Stomach smooth muscle (tissue), 2 donors: Measurements from ENCODE around the gene CDHR4.
"Not testable (repeated sequence)": the region's sequence is repeated elsewhere in the genome, so short reads cannot be mapped to it uniquely, and the experiment has no call there.

Source experiments
- H3K27ac ChIP-seq: one replicate; pipeline ENCODE4 v1.7.0; 2013; ENCODE audit warnings: mild to moderate bottlenecking, low read length, inconsistent platforms
- H3K27me3 ChIP-seq, 2 donors: one replicate each; pipeline ENCODE4 v1.7.0; 2013; ENCODE audit warnings: low read length in 2 of 2; ENCODE audit not compliant: insufficient read depth in 2 of 2, control insufficient read depth in 1 of 2
- H3K36me3 ChIP-seq, 2 donors: one replicate each; pipeline ENCODE4 v1.7.0; 2013; ENCODE audit warnings: low read length in 2 of 2; ENCODE audit not compliant: control insufficient read depth in 2 of 2, insufficient read depth in 2 of 2
- H3K4me1 ChIP-seq: one replicate; pipeline ENCODE4 v1.7.0; 2013; ENCODE audit warnings: low read length; ENCODE audit not compliant: control insufficient read depth, insufficient read depth
- H3K4me3 ChIP-seq, 2 donors: one replicate each; pipeline ENCODE4 v1.7.0; 2013; ENCODE audit warnings: low read length in 2 of 2
- H3K9ac ChIP-seq, 2 donors: one replicate each; pipeline ENCODE4 v1.7.0; 2013; ENCODE audit warnings: low read length in 2 of 2, mild to moderate bottlenecking in 1 of 2
- H3K9me3 ChIP-seq, 2 donors: one replicate each; pipeline ENCODE4 v1.7.0; 2013; ENCODE audit warnings: low read length in 2 of 2; ENCODE audit not compliant: control insufficient read depth in 2 of 2
- donor health status: healthy.
- donor health status: Pancreatic carcinoma.

CDHR4 gene

DNA sequence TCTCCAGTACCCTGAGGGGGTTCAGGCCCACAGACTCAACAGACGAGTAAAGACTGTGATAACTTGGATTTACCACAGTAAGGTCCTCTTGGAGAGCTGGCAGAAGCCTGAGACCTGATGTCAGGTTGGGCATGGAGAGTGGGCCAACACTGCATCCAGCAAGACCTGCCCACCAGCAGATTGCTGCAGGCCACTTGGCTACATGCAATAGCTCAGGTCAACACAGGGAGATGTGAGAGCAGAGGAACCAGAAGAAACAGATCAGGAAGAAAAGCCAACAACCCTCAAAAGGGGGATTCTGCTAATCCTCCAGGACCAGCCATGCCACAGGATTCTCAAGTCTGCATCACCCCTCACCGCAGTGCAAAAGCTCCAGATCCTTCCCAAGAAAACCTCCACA, 11.6 kb downstream of the CDHR4 start:
- Histone ChIP-seq H3K4me1 (peaks cover 28% of the 10 kb centered on the region), H3K36me3 (no peaks in the 10 kb centered on the region), H3K9me3 (no peaks in the 10 kb centered on the region), H3K4me3 (no peak overlapping the region), H3K9ac (no peak overlapping the region), H3K27ac (no peak overlapping the region), H3K27me3 (no peaks in the 10 kb centered on the region)

GRCh38 chr3:49787536-49787935, 12.1 kb downstream of the CDHR4 start:
- Histone ChIP-seq H3K9me3 (no peaks in the 10 kb centered on the region), H3K36me3 (no peaks in the 10 kb centered on the region), H3K27ac (no peak overlapping the region), H3K27me3 (no peaks in the 10 kb centered on the region), H3K4me1 (peaks cover 28% of the 10 kb centered on the region), H3K9ac (no peak overlapping the region), H3K4me3 (no peak overlapping the region)

DNA sequence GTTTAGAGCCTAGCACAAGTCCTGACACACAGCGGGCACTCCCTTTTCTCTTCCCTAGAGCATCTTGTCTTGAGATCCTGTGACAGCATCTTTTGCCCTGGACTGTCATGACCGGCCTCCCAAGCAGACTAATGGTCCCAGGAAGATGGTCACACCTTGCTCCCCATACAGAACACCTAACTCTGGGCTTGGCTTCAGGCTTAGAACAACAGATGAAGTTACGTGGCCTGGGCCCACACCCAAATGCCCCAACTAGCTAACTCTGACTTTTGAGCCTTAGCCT, 12.6 kb downstream of the CDHR4 start:
- no peaks in the 10 kb centered on the region for H3K27me3 ChIP-seq
- peak overlapping the region; percentile 82 to 90 for H3K9ac ChIP-seq
- H3K9me3 ChIP-seq = no peaks in the 10 kb centered on the region
- H3K27ac ChIP-seq = peak overlapping the region; percentile 87
- no peaks in the 10 kb centered on the region for H3K36me3 ChIP-seq
- H3K4me3 ChIP-seq = peak overlapping the region; percentile 51 to 76
- peaks cover 28% of the 10 kb centered on the region for H3K4me1 ChIP-seq

DNA sequence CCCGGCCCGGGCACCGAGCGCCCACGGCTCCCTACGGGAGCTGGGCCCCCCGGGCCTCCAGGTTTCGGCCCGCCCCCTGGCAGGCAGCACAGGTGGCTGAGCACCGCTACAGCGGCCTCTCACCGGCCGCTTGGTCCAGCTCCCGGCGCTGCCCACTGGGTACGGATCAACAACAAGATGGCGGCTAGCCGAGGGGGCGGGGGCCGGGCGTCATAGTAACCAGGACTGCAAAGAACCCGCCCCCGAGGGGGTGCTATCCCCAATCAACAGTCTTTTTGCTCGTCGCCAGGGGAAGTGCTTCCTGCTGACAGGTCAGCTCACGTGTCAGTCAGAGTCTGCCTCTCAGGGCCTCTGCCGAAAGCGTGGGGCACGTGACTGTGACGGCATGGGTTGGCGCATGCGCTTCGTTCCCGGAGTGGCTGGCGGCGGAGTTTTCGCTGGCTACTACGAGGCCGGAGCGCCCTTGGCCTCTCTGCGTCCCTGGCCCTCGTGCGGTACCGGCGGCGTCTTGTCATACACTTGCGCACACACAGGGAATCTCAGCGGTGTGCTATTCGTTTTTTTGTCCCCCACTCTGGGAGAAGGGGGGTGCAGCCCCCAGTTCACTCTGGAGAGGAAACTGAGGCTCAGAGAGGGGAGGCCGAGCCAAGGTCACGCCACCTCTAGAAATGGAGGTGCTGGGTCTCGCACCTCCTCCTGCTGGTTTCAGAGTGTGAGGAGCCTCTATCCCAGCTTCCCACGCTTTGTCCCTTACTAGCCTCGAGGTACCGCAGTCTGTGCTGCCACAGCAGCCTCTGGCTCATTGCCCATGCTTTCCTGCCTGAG, 13.1 kb downstream of the CDHR4 start, which contains the start of gene IP6K1:
Gene IP6K1, minus strand, starts transcription at position 186 of the 825 bp plus-strand sequence. CDS start 38,502 bp downstream, outside the sequence.
- H3K9me3 ChIP-seq = no peaks in the 10 kb centered on the region
- peaks cover under 1% of the 10 kb centered on the region in 2 donors for H3K36me3 ChIP-seq
- H3K27me3 ChIP-seq = no peaks in the 10 kb centered on the region
- H3K27ac ChIP-seq = peak within 1 kb of the TSS; percentile 87
- peaks cover 29% of the 10 kb centered on the region for H3K4me1 ChIP-seq
- H3K9ac ChIP-seq = peak within 1 kb of the TSS; percentile 91 to 94
- peak within 1 kb of the TSS; percentile 95 to 97 for H3K4me3 ChIP-seq

DNA sequence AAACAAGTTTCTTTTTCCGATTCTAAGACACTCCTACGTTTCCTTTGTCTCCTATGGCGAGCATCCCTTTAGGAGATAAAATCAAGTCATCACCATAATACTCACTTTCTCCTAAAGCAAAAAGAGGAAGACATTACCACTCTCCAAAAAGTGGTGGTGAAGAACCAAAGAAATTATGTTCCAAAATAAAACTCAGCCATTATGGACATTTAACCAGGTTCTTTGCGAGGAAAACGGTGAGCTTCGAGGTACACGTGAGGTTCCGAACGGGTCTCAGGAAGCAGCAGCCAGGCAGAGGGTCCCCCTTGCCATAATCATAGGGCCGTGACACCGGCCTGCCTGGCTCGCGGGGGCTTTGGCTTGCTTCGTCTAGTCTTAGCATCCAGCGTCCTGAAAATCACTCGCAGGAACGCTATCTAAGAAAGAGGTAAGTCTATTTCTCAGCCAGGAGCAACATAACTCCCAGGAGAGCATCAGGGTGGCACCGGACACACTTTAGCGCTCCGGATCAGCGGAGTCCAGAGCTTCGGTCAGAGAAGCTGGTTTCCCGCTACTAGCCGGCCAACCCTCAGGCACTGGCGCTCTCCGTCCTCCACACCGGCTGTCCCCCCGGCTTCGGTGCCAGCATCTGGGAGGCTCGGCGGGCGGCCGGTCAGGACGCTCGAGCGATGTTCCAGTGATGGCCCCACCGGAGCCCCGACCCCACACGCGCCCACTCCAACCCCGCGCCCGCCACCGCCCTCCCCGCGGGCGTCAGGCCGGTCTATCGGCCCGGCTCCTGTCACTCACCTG, 13.9 kb downstream of the CDHR4 start:
- Histone ChIP-seq H3K4me1 (peaks cover 33% of the 10 kb centered on the region), H3K9ac (peak overlapping the region; percentile 91 to 94), H3K27me3 (no peaks in the 10 kb centered on the region), H3K9me3 (no peaks in the 10 kb centered on the region), H3K4me3 (peak overlapping the region; percentile 95 to 97), H3K27ac (peak overlapping the region; percentile 87), H3K36me3 (peaks cover 3 to 4% of the 10 kb centered on the region in 2 donors)

DNA sequence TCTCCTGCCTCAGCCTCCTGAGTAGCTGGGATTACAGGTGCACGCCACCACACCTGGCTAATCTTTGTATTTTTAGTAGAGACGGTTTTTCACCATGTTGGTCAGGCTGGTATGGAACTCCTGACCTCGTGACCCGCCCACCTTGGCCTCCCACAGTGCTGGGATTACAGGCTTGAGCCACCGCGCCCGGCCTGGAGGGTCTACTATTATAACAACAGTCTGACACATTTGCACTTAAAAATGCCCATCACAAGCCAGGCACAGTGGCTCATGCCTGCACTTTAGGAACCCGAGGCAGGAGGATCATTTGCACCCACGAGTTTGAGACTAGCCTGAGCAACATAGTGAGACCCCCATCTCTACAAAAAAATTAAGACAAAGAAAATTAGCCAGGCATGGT, 17.4 kb downstream of the CDHR4 start:
- H3K4me1 ChIP-seq = peaks cover 36% of the 10 kb centered on the region
- not testable (repeated sequence) for H3K27ac ChIP-seq

DNA sequence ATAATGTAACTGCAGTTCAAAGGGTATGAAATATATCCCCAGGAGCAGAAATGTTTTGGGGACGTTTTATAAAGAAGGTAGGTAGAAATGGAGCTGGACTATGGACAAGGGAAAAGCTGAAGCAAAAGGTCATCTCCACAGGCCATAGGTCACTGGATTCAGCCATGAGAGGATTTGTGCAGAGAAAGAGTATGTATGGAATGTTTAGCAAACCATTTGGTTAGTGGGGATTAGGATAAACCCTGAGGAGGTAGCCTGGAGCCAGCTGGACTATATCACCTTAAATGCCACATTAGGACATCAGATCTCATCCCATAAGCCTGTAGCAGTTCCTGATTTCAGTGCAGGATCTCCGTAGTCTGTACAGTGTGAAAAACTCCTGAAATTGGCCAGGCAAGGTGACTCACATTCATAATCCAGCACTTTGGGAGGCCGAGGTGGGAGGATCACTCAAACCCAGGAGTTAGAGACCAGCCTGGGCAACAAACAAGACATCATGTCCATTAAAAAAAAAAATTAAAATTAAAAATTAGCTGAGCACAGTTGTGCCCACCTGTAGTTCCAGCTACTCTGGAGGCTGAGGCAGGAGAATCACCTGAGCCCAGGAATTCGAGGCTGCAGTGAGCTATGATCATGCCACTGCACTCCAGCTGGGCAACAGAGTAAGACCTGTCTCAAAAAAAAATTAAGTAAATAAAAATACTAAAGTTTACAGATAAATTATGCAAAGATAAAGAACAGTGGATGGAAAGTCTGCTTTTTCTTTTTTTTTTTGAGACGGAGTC, 18.1 kb downstream of the CDHR4 start:
- Histone ChIP-seq H3K4me3 (no peak overlapping the region), H3K9ac (no peak overlapping the region)

More for the DNA sequence above, 17.4 kb downstream of the CDHR4 start:
- H3K36me3 ChIP-seq, H3K4me3 ChIP-seq, H3K9ac ChIP-seq, H3K9me3 ChIP-seq, H3K27me3 ChIP-seq: not testable (repeated sequence)

DNA sequence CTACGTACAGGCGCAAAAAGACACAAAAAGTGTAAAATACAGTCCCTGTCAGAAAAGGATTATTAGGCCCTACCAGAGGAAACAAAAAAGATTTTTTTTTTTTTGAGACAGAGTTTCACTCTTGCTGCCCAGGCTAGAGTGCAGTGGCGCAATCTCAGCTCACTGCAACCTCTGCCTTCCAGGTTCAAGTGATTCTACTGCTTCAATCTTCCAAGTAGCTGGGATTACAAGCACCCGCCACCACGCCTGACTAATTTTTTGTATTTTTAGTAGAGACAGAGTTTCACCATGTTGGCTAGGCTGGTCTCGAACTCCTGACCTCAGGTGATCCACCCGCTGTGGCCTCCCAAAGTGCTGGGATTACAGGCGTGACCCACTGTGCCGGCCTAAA, 18.7 kb downstream of the CDHR4 start:
- H3K4me3 ChIP-seq, H3K9ac ChIP-seq, H3K36me3 ChIP-seq, H3K27me3 ChIP-seq, H3K27ac ChIP-seq, H3K9me3 ChIP-seq: not testable (repeated sequence)
- peaks cover 30% of the 10 kb centered on the region for H3K4me1 ChIP-seq

More for the DNA sequence above, 18.1 kb downstream of the CDHR4 start:
- Histone ChIP-seq H3K27me3 (no peaks in the 10 kb centered on the region), H3K9me3 (no peaks in the 10 kb centered on the region), H3K27ac (no peak overlapping the region), H3K4me1 (peaks cover 30% of the 10 kb centered on the region), H3K36me3 (peaks cover 3 to 4% of the 10 kb centered on the region in 2 donors)

DNA sequence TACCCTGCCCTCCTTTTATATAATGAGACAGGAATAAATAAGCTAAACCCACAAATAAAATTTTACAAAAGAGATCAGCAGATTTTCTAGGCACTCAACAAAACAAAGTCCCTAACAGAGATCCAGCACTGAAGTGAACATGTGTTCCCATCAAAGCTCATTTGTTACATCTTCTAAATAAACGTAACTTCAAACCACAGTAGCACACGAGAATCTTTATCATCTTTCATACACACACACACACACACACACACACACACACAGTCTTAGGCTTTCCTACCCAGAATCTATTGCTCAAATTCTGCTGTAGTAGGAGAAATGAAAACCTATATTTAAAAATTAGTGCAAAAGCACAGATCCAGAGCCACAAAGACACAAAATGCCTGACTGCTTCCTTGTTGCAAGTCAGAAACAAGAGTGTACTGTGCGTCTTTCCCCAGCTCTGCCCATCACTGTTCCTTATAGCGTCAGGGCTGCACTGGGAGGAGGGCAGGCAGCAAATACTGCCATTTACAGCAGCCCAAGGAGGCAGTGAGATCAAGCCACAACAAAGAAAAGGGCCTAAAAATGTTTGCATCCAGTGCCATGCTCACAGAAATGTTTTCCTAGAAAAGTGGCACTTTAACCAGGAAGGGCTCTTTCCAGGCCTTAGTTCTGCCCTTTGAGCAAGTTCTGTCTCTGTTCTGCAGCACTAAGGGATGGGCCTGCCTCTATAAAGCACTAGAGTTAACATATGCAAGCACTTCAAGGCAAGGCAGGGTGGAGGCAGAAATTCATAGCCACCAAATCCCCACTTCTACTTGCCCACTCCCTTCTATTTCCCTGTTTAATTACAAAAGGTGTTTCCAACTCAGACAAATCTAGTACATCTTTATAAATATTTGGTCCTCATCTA, 19.3 kb downstream of the CDHR4 start:
- Histone ChIP-seq H3K27ac (no peak overlapping the region), H3K4me3 (no peak overlapping the region), H3K9ac (no peak overlapping the region), H3K27me3 (no peaks in the 10 kb centered on the region), H3K9me3 (no peaks in the 10 kb centered on the region), H3K4me1 (peaks cover 28% of the 10 kb centered on the region), H3K36me3 (peaks cover 3 to 4% of the 10 kb centered on the region in 2 donors)
